Limb (tissue), 2 donors: ENCODE measurements around the gene TDRD1.
A peak's percentile ranks its signal among the peaks of the same experiment; 100 is the strongest.

Experiments used
- DNase-seq, 2 donors: peaks; one replicate each; pipeline ENCODE4 v3.0.0-alpha.2; 2016; ENCODE audit errors: extremely low spot score in 2 of 2

TDRD1 gene

DNA sequence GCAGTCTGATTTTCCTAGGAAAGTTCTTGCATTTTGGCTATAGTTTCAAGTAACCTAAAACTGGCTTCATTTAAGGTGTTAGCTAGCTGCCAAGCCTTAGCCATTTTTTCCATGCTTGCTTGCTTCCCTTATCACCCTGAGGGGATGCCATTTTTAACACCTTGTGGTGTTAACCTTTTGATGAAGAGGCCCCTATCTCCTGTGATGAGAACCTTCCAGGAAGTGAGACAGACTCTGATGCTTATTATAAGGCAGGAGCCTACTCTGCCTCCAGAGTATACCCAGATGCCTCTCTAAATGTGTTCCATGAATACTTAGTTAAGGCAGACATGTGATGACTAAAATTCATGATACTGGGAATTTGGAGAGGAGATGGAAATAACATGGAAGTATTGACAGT, 55.0 kb downstream of the TDRD1 start:
- no peak for DNase-seq

DNA sequence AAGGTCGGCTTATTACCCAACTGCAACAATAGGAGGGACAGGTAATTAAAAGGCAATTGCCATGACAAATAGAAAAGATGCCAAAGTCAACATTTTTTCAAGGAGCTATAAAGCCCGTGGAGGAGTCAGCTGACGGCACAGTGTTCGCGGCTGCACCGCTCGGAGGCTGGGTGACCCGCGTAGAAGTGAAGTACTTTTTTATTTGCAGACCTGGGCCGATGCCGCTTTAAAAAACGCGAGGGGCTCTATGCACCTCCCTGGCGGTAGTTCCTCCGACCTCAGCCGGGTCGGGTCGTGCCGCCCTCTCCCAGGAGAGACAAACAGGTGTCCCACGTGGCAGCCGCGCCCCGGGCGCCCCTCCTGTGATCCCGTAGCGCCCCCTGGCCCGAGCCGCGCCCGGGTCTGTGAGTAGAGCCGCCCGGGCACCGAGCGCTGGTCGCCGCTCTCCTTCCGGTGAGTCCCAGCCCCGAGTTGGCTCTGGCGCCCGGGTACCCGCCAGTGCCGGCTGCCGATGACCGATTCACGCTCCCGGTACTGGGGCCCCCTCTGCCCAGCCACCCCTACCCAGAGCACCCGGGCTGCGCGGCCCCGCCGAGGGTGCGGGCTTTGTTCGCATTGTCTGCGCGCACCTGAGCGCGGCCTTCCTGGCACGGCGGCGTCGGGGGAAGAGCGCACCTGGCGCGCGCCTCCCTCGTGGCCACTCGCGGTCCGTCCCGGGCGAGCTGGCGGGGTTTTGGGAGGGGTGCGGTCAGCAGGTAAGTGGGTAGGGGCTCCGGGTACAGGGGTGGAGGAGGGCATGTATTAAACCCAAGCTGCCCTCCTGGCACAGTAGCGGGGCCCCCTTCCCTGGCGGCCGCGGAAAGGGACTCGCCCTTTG, 60.2 kb downstream of the TDRD1 start, which contains the start of gene VWA2:
TSS of gene VWA2 (plus strand) at position 138 of the 877 bp plus-strand sequence. CDS start 9,460 bp downstream, outside the sequence.
- DNase-seq, result peak in 1 of 2 donors; percentile 54

DNA sequence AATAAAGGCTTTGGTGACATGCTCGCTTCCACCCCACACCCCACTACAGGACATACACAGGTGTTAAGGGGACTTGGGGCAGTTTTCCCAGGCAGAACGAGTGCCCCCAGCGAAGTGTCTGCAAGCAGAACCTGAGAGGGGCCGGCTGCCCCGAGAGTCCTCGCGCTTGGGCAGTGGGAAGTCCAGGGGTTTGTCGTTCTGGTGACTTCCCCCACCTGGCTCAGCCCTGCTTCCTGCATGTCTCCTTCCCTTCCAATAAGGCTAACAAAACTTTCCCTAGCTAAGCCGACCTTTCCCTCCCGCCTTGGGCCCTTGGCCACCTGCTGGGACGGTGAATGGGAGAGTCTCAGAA, 60.8 kb downstream of the TDRD1 start:
- no peak for DNase-seq

DNA sequence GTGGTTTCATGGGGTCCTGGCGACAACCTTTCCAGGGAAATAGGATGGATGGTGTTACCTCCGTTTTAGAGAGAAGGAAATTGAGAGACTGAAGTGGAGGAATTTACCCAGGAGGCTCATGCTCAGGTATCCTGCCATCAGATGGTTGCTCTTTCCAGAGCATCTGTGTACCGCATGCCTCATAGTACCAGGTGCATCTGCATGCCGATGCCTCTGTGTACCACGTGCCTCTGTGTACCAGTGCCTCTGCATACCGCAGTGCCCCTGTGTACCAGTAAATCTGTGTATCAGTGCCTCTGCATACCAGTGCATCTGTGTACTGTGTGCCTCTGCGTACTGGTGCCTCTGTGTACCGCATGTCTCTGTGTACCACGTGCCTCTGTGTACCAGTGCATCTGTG, 63.1 kb downstream of the TDRD1 start:
- no peak for DNase-seq

DNA sequence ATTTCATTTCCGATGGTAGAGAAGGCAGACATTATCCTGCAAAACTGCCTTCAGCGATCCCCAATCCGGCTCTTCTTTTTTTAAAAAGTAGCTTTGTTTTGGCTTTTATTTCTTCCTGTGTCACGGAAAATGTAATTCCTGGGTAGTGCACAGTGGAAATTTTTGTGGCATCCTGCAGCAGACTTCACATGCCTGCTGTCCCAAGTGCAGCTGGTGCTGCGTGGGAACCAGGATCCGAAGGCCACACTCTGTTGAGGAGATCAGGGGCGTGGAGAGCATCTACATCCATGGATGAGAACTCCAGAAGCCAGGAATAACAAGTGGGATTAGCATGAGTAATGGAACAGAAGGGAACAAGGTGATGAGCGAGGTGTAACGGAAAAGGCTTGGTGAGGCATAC, 64.5 kb downstream of the TDRD1 start:
- DNase-seq, result no peak

DNA sequence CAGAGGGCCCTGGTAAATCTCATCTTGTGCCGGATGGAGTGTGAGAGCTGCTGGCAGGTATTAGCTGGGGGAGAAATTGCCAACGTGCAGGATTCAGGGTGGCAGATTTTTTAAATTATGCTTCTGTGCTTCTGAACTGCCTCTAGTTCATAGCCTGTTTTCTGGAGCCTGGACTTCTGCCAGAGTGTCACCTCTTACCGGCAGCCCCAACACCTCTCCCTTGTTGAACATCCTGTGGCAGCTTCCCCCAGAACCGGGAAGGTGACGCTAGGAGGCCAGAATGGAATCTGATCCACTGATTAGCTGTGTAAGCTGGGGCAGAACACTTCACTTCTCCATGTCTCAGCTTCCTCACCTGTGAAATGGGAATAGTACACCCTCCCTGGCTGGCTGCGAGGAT, 65.0 kb downstream of the TDRD1 start:
- DNase-seq, result no peak

DNA sequence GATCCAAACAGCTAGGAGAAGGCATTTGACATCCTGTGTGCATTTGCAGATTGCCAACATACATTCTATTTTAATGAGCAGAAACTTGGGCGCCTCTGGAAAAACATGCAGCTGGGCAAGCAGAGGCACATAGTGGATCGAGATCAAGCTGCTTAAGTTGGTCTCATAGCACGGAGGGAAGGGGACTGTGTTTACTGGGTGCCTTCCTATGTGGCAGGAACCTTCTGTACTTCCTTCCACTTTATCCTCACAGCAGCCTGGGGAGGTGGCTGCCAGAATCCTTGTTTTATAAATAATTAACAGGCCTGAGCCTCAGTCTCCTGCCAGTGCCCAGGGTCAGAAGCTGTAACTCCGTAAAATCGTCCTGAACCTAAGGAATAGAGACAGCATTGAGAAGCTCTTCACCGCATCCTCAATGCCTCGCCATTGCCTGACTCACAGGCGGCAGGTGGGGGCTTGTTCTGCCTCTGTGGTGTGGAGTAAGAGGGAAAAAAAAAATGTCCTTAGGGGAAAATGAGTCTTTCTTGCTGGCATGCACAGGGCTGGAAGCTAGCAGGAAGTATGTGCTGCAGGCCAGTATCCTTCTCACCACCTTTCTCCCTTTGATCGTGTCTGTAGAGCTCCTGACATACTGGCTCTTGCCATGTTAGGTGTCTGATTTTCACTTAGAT, 66.1 kb downstream of the TDRD1 start:
- DNase-seq, result no peak

DNA sequence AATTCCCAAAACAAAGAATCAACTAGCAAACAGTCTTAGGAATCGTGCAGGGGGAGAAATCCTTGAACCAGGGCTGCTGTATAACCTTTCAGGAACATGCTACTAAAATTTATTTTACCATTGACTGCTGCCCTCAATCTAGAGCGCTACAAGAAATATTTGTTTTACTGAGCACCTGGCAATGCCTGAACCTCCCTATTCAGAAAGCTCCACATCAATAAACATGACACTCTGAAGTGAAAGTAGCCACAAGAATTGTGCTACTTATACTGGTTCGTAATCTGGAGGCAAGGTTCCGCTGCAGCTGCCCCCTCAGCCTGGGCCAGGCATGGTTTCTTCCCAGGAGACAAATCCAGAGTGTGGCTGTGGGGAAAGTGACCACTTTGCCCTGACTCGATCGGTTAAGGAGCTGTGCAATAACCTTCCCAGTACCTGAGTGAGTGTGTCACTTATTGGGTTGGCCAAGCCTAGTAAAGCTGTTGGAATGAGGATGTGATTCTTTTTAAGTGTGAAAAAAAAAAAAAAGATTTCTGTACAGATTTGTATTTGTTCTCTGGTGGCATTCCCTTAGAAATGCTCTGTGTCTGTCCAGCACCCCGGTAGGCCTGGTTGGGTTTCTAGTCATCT, 67.6 kb downstream of the TDRD1 start:
- DNase-seq, result no peak

DNA sequence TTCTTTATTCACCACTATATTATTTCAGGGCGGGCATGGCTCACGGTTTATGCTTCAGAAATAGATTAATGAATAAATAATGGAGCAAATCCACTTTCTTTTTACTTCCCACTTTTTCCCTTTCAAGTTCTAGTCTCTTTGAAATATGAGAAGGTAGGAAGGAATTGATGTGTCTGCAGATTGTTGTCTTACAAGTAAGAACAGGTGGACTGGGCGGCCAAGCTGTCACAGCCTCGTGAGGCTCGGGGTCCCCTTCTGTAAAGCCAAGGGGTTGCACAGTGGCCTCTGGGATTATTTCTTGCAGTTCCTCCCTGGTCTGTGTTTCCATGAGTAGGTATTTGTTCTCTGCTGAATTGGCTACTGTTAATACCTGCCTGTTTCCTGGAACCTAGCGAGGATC, 71.1 kb downstream of the TDRD1 start:
- no peak for DNase-seq

DNA sequence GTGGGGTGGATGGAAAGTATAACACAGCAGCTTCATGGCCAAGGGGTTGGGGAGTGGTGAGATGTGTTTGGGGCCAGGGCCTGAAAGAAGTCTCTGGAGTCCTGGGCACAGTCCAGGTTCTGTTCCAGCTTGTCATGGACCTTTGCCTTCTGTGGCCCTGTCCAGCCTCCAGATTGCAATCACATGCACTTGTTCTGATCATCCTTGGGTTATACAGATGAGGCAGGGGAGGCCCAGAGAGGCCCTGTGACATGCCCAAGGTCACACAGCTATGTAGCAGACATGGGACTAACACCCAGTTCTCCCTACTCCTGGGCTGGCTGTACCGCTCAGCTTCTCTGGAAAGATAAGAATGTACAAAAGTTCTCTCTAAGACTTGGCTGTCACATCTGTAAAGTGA, 71.6 kb downstream of the TDRD1 start:
- no peak for DNase-seq

DNA sequence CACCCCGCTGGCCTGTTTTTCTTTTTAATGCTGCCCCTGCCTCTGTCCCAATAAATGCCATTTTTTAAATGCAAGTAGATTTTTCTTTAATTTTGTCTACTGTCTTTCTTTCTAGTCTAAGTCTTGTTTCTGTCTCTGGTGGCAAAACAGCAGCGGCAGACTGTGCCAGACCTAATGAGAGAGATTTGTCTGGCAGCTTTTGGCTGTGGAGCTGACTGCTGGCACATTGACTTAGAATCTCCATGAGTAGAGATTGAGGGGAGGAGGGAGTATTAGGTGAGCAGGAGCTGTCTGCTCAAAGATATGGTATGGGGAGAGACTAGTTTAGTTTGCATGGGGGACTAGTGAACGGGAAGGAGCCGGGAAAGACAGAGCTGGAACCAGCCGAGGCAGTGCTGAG, 72.9 kb downstream of the TDRD1 start:
- DNase-seq, result no peak

DNA sequence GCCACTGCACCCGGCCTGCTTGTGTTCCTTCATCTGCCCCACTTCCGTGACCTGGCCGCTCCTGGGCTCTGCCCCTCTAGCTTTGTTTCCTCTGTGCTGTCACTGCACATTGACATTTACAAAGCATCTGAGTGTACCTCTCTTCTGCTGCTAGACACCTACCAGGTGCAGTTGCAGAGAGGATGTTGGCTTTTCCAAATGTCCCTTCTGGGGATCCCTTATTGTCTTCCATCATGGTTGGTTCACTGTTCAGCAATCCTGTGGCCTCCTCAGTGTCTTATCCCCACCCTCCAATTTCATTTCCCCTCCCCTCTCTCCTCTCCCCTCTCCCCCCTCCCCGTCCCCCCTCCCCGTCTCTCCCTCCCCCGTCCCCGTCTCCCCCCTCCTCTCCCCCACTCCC, 73.7 kb downstream of the TDRD1 start:
- DNase-seq, result no peak

DNA sequence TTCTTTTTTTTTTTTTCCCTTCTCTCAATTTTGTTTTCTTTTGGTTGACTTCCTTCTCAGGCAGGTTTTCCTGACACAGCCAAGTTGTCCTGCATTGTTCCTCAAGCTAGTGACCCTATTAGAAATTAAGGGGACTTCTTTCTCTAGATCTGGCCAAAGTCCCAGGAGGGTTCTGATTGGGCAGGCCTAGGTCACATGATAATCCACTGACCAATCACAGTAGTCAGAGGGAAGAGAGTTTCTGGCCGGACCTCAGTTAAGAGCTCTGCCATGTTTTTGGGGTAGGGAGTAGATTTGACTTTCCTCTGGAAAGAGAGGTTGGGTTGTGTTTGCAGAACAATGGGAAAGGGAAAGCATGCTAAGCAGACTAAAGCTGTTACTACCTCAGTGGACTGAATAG, 76.1 kb downstream of the TDRD1 start:
- DNase-seq, result no peak

DNA sequence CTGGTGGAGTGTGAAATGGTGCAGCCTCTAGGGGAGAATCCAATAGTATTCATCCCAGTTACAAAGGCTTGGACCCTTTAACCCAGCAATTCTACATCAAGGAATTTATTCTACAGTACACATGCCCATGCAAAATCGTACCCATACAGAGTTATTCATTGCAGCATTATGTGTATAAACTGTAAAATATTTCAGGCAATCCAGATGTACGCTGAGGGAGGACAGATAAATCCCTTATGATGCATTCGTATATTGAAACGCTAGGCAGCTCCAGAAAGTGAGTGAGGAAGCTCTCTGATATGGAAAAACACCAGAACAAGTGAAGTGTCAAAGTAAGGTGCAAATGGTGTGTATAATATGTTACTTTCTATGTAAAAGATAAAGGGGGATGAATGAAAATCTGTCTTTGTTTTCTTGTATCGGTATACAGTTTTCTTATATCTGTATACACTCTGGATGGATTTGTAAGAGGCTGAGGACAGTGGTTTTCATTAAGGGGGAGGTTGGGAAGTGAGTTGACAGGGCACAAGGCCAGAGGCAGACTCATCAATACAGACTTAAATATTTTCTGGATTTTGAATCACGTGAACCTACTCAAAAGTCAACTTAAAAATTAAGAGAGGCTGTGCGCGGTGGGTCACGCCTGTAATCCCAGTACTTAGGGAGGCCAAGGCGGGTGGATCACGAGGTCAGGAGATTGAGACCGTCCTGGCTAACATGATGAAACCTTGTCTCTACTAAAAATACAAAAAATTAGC, 77.0 kb downstream of the TDRD1 start:
- no peak for DNase-seq

DNA sequence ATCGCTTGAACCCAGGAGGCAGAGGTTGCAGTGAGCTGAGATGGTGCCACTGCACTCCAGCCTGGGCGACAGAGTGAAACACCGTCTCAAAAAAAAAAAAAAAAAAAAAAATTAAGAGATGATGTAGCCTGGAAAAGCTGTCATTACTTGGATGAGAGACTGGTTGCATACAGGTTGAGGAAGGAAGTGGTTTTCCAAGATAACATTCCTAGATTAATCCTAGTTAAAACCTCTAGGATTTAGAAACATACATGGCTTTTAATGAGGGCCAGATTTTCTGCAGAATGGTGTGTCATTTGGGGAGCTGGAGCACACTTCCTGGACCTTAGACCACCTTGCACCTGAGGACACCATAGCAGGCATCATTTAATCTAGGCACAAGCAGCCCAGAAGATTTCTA, 77.7 kb downstream of the TDRD1 start:
- no peak for DNase-seq

DNA sequence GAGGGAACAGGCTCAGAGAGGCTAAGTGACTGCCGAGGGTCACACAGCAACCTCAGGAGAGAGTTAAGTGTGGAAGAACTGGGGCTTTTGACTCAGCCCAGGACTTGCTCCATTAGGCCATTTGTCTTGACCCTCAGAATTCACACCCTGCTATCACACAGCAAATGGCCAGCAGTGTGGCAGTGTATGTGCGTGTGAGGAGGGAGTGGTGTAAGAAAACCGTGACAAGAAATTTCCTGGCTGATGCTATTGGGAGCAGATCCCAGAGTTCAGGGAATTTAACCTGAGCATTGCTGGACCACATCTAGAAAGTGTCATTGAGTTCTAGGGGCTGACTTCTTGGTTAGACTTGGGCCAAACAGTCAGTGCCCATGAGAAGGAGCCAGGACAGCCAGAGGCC, 78.3 kb downstream of the TDRD1 start:
- DNase-seq, result no peak

DNA sequence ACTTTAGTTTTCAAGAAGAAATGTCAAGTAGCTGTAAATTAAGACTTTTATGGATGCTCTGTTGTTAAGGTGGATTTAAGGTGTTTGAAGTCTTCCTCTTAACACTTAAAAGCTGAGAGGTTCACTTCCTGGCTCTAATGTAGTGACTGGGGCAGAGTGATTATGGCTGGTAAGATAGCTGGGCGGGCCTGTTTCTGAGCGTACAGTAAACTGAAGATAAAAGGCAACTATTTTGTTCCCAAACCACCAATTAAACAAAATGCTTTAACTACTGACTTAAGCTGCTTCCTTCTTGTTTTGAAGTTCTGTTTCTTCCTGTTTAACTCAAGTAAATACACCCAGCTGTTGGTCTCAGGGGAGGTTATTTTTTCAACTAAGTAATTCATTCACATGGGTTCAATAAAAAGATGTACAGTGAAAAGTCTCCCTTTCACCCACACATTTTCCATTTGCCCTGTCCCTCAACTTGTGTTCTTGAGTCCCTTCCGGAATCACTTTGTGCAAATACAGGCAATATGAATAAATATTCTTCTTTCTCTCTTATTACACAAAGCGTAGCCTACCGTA, 79.2 kb downstream of the TDRD1 start:
- DNase-seq, result no peak

DNA sequence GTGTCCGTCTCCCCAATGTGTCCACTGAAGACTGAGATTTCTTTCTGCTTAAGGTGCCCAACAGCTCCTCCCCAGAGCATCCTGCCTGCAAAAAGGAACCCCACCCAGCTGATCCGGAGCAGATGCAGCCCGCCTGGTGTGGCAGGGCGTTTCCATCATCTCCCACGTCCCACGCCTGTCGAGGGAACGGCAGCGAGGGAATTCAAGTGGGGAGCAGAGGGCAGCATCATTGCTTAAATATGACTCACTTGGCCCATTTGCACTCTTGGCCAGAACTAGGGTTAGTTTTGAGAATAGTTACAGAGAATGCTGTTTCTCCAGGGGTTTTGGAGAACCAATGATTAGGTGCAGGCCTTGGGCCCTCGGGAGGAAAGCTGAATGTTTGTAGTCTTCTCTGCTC, 80.7 kb downstream of the TDRD1 start:
- no peak for DNase-seq

DNA sequence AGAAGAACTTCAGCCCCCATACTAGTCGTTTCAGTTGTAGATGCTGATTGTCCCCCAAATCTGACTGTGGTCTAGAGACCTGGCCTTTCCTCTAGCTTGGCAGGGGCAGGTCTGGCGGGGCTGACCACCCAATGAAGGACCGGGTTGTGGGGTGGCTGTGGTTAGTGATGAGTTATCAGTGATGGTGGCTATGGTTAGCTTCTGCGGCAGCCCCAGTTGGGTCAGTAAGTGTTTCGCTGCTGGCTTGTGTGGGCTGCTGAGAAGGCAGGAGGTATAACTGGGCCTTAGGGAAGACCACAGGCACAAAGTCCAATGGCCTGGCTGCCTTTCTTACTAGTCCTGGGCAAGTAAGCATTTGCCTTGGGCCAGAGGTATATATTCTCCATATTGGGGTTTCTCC, 81.2 kb downstream of the TDRD1 start:
- no peak for DNase-seq

DNA sequence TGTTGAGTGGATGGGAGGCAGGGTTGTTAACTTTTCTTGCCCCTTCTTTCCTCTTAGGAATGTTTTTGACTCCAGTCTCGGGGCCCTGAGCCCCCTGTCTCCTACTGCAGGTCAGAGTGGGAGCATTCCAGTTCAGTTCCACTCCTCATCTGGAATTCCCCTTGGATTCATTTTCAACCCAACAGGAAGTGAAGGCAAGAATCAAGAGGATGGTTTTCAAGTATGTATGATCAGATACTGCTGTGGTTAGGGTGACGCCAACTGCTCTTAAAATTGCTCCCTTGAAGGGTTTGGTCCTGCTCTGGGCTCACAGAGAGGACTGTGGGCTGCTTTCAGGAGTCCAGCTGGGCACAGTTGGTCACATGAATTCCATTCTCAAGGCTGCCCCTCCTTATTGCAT, 81.9 kb downstream of the TDRD1 start:
- no peak for DNase-seq

DNA sequence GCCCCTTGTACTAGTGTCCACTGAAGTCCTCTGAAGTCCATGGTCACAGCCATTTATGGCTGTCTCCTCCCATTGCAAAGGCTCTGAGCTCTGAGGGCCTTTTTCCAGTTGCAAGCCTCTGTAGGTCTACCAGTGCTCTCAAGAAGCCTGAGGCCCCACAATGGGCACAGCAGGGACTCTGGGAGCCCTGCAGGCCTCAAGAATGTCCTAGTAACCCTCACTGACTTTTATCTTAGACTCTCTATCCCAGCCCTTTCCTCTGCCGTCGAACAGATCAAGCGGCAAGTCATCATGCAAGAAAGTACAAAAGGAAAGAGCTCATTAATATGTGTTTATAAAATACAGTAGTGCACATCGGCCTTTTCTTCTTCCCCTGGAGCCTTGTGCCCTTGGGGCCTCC, 83.3 kb downstream of the TDRD1 start:
- no peak for DNase-seq
